H9 (cell line): ENCODE results near the gene SCFD2. TPM values are rescaled to one million over a fixed set of nuclear protein-coding genes. Genes with fewer than 3 reads are reported as not detected.

Experiments
- DNase-seq: peaks from one replicate; pipeline ENCODE4 v3.0.0-alpha.2; 2017
- H2AFZ ChIP-seq: one replicate; pipeline ENCODE4 v1.6.1; 2013; ENCODE audit warnings: mild to moderate bottlenecking, low read length, control low read depth, moderate library complexity
- H2AK5ac ChIP-seq: 2 replicates; pipeline ENCODE4 v1.6.1; 2013; ENCODE audit warnings: low read length, control low read depth, mixed read lengths; ENCODE audit not compliant: insufficient read length
- H2BK120ac ChIP-seq: one replicate; pipeline ENCODE4 v1.6.1; 2013; ENCODE audit warnings: low read depth, mild to moderate bottlenecking, low read length, control low read depth, inconsistent platforms; ENCODE audit not compliant: poor library complexity, severe bottlenecking
- H2BK12ac ChIP-seq: 2 replicates; pipeline ENCODE4 v1.6.1; 2013; ENCODE audit warnings: low read length, control low read depth, mixed read lengths, low read depth; ENCODE audit not compliant: insufficient read length
- H2BK15ac ChIP-seq: 2 replicates; pipeline ENCODE4 v1.6.1; 2013; ENCODE audit warnings: low read depth, low read length, control low read depth
- H2BK20ac ChIP-seq: one replicate; pipeline ENCODE4 v1.6.1; 2013; ENCODE audit warnings: low read depth, mild to moderate bottlenecking, low read length, control low read depth, inconsistent platforms; ENCODE audit not compliant: poor library complexity, severe bottlenecking
- H2BK5ac ChIP-seq: 2 replicates; pipeline ENCODE4 v1.6.1; 2013; ENCODE audit warnings: low read length, control low read depth, mixed read lengths; ENCODE audit not compliant: insufficient read length
- H3K14ac ChIP-seq: 2 replicates; pipeline ENCODE4 v1.6.1; 2013; ENCODE audit warnings: low read length, control low read depth; ENCODE audit not compliant: insufficient read depth
- H3K18ac ChIP-seq: 2 replicates; pipeline ENCODE4 v1.6.1; 2013; ENCODE audit warnings: low read depth, mild to moderate bottlenecking, mixed read lengths, low read length, control low read depth; ENCODE audit not compliant: insufficient read length
- H3K23ac ChIP-seq: 2 replicates; pipeline ENCODE4 v1.6.1; 2013; ENCODE audit warnings: low read length, control low read depth, mixed read lengths, low read depth; ENCODE audit not compliant: insufficient read length
- H3K23me2 ChIP-seq: 2 replicates; pipeline ENCODE4 v1.6.1; 2013; ENCODE audit warnings: low read depth, mild to moderate bottlenecking, mixed read lengths, low read length, control low read depth; ENCODE audit not compliant: insufficient read length, poor library complexity, severe bottlenecking
- H3K27ac ChIP-seq: 2 replicates; pipeline ENCODE4 v1.5.1; 2013; ENCODE audit warnings: low read length, control low read depth, mixed read lengths, low read depth; ENCODE audit not compliant: insufficient read length
- H3K27me3 ChIP-seq: 2 replicates; pipeline ENCODE4 v1.6.1; 2013; ENCODE audit warnings: low read length, control low read depth, inconsistent platforms; ENCODE audit not compliant: insufficient read depth
- H3K4ac ChIP-seq: 2 replicates; pipeline ENCODE4 v1.6.1; 2013; ENCODE audit warnings: low read depth, mild to moderate bottlenecking, control low read depth, inconsistent platforms, low read length, moderate library complexity
- H3K4me1 ChIP-seq: 2 replicates; pipeline ENCODE4 v1.6.1; 2013; ENCODE audit warnings: low read length, control low read depth, inconsistent platforms; ENCODE audit not compliant: insufficient read depth
- H3K4me2 ChIP-seq: 2 replicates; pipeline ENCODE4 v1.6.1; 2013; ENCODE audit warnings: low read length, control low read depth, mixed read lengths; ENCODE audit not compliant: insufficient read length, insufficient read depth
- H3K56ac ChIP-seq: 2 replicates; pipeline ENCODE4 v1.6.1; 2013; ENCODE audit warnings: low read depth, mild to moderate bottlenecking, mixed read lengths, low read length, control low read depth; ENCODE audit not compliant: insufficient read length
- H3K79me1 ChIP-seq: 2 replicates; pipeline ENCODE4 v1.6.1; 2013; ENCODE audit warnings: low read depth, mild to moderate bottlenecking, moderate library complexity, low read length, control low read depth, inconsistent platforms; ENCODE audit not compliant: insufficient read depth, poor library complexity, severe bottlenecking
- H3K79me2 ChIP-seq: 2 replicates; pipeline ENCODE4 v1.6.1; 2013; ENCODE audit warnings: low read length, control low read depth, inconsistent platforms; ENCODE audit not compliant: insufficient read depth
- H3K9ac ChIP-seq: 2 replicates; pipeline ENCODE4 v1.6.1; 2013; ENCODE audit warnings: low read length, control low read depth, mixed read lengths; ENCODE audit not compliant: insufficient read length; ENCODE audit errors: extremely low read depth
- H3K9me3 ChIP-seq: one replicate; pipeline ENCODE4 v1.6.1; 2013; ENCODE audit warnings: low read depth, low read length, inconsistent platforms; ENCODE audit not compliant: control insufficient read depth
- H3T11ph ChIP-seq: one replicate; pipeline ENCODE4 v1.6.1; 2013; ENCODE audit warnings: mild to moderate bottlenecking, low read length, control low read depth, inconsistent platforms
- H4K20me1 ChIP-seq: one replicate; pipeline ENCODE4 v1.6.1; 2013; ENCODE audit not compliant: control insufficient read depth, insufficient read length, insufficient read depth
- H4K5ac ChIP-seq: 2 replicates; pipeline ENCODE4 v1.6.1; 2013; ENCODE audit warnings: low read depth, mild to moderate bottlenecking, mixed read lengths, low read length, control low read depth; ENCODE audit not compliant: insufficient read length
- H4K8ac ChIP-seq: replicated peaks from 2 replicates; pipeline ENCODE4 v1.6.1; 2013; ENCODE audit warnings: low read length, control low read depth, mixed read lengths, low read depth; ENCODE audit not compliant: insufficient read length
- H4K91ac ChIP-seq: 2 replicates; pipeline ENCODE4 v1.6.1; 2013; ENCODE audit warnings: low read depth, mild to moderate bottlenecking, moderate library complexity, mixed read lengths, low read length, control low read depth; ENCODE audit not compliant: insufficient read length
- H3K27ac Mint-ChIP-seq, 3 experiments: 2 replicates in 2 of 3; 3 replicates in 1 of 3; pipeline ENCODE4 v1.8.0; 2020 to 2021; ENCODE audit warnings: mixed read lengths in 3 of 3, mild to moderate bottlenecking in 1 of 3, moderate library complexity in 1 of 3
- H3K27me3 Mint-ChIP-seq: 2 replicates; pipeline ENCODE4 v1.8.0; 2021; ENCODE audit warnings: low read depth, mild to moderate bottlenecking, moderate library complexity, mixed read lengths
- H3K36me3 Mint-ChIP-seq, 3 experiments: 2 replicates in 2 of 3; 3 replicates in 1 of 3; pipeline ENCODE4 v1.8.0; 2020 to 2021; ENCODE audit warnings: low read depth in 3 of 3, mixed read lengths in 3 of 3; ENCODE audit not compliant: insufficient read depth in 1 of 3
- H3K4me1 Mint-ChIP-seq, 2 experiments: 2 replicates each; pipeline ENCODE4 v1.8.0; 2020; ENCODE audit warnings: mixed read lengths in 2 of 2
- H3K4me3 Mint-ChIP-seq, 2 experiments: 2 replicates in 1 of 2; 3 replicates in 1 of 2; pipeline ENCODE4 v1.8.0; 2020 to 2021; ENCODE audit warnings: mild to moderate bottlenecking in 2 of 2, mixed read lengths in 2 of 2, moderate library complexity in 1 of 2
- H3K9me3 Mint-ChIP-seq, 2 experiments: 2 replicates in 1 of 2; 3 replicates in 1 of 2; pipeline ENCODE4 v1.8.0; 2020; ENCODE audit warnings: mild to moderate bottlenecking in 2 of 2, mixed read lengths in 2 of 2, moderate library complexity in 1 of 2
- WGBS: extraction: QIAGEN DNeasy Blood & Tissue Kit; methylation state at CpG from one replicate; pipeline ENCODE4 v1.1.7; 2013; ENCODE audit warnings: missing lambda C conversion rate, low lambda C conversion rate, mixed read lengths; ENCODE audit not compliant: insufficient read length; ENCODE audit errors: extremely low coverage; 5-methylcytosine and 5-hydroxymethylcytosine counted together
- total RNA-seq: library from RNA; stranded (reverse); gene quantifications from 2 replicates; pipeline ENCODE4 v1.2.1, GENCODE V29; 2021
- TF ChIP-seq, protein P1 (sequence below): fragments of 200-600 bp; sonication (generic); conservative IDR thresholded peaks from 3 replicates; pipeline ENCODE4 v1.8.0; 2021; ENCODE audit warnings: antibody characterized with exemption, mild to moderate bottlenecking

Gene SCFD2
- total RNA-seq, 1 experiment from 2014 or later, result 10.1 TPM

DNA sequence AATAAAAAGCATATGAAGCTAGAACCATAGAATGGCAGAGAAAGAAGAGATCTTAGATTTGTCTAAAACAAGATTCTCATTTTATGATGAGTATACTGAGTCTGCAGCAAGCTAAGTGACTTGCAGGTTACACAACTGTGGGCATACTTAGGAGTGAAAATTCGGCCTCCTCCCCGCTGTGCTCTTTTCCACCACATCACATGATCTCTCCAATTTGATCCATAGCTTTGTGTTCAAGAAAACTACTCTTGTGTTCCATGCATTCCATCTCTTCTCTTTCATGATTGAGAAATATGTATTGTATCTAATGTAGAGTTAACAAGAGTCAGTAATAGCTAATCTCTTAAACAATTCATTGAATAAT lies 234.3 kb downstream of the SCFD2 start:
- Histone ChIP-seq H2AFZ (no peak overlapping the region), H4K8ac (no peak overlapping the region), H2BK120ac (no peak overlapping the region), H3K27me3 (no peaks in the 10 kb centered on the region), H3T11ph (no peak overlapping the region), H3K4me1 (no peaks in the 10 kb centered on the region), H3K79me2 (no peaks in the 10 kb centered on the region), H2BK20ac (no peak overlapping the region), H3K23ac (no peak overlapping the region), H3K4me2 (no peak overlapping the region), H3K27ac (no peak overlapping the region), H3K14ac (no peak overlapping the region), H4K5ac (no peak overlapping the region), H3K56ac (no peak overlapping the region), H3K18ac (no peak overlapping the region), H4K91ac (no peak overlapping the region), H3K79me1 (no peaks in the 10 kb centered on the region), H3K9ac (no peak overlapping the region), H2BK15ac (no peak overlapping the region), H2BK5ac (no peak overlapping the region), H3K9me3 (no peaks in the 10 kb centered on the region), H2BK12ac (no peak overlapping the region), H3K4ac (no peak overlapping the region), H4K20me1 (no peaks in the 10 kb centered on the region), H2AK5ac (no peak overlapping the region), H3K23me2 (no peaks in the 10 kb centered on the region)
- WGBS, result no CpG with 5 or more reads among the region's 2 CpGs
- Mint-ChIP-seq H3K27ac (no peak overlapping the region), H3K4me3 (no peak overlapping the region), H3K9me3 (no peaks in the 10 kb centered on the region), H3K4me1 (no peaks in the 10 kb centered on the region), H3K36me3 (peaks cover 0 to 2% (median 0%) of the 10 kb centered on the region in 3 experiments; a peak in 2 of 7 replicates), H3K27me3 (no peaks in the 10 kb centered on the region)
- no peak for DNase-seq
- TF ChIP-seq, protein P1, sequence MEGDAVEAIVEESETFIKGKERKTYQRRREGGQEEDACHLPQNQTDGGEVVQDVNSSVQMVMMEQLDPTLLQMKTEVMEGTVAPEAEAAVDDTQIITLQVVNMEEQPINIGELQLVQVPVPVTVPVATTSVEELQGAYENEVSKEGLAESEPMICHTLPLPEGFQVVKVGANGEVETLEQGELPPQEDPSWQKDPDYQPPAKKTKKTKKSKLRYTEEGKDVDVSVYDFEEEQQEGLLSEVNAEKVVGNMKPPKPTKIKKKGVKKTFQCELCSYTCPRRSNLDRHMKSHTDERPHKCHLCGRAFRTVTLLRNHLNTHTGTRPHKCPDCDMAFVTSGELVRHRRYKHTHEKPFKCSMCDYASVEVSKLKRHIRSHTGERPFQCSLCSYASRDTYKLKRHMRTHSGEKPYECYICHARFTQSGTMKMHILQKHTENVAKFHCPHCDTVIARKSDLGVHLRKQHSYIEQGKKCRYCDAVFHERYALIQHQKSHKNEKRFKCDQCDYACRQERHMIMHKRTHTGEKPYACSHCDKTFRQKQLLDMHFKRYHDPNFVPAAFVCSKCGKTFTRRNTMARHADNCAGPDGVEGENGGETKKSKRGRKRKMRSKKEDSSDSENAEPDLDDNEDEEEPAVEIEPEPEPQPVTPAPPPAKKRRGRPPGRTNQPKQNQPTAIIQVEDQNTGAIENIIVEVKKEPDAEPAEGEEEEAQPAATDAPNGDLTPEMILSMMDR, result no peak
